Ascending aorta (tissue), 2 donors: Measurements from ENCODE around the gene EPN2. TPM values are rescaled to one million over a fixed set of nuclear protein-coding genes. Genes with fewer than 3 reads are reported as not detected.

ENCODE experiments used
- DNase-seq, 2 donors: peaks; one replicate each; pipeline ENCODE4 v3.0.0-alpha.2; 2019; ENCODE audit warnings: low spot score in 2 of 2
- H3K27ac ChIP-seq, 2 donors: fragments of 200-600 bp; sonication (generic); one replicate each; pipeline ENCODE4 v1.5.1; 2016 to 2017; ENCODE audit warnings: mild to moderate bottlenecking in 1 of 2
- H3K27me3 ChIP-seq: fragments of 200-600 bp; sonication (generic); one replicate; pipeline ENCODE4 v1.5.1; 2017
- H3K36me3 ChIP-seq, 2 donors: fragments of 200-600 bp; sonication (generic); one replicate each; pipeline ENCODE4 v1.5.1; 2016
- H3K4me1 ChIP-seq, 2 donors: fragments of 200-600 bp; sonication (generic); one replicate each; pipeline ENCODE4 v1.5.1; 2016 to 2017; ENCODE audit warnings: mild to moderate bottlenecking in 1 of 2
- H3K4me3 ChIP-seq, 2 donors: fragments of 200-600 bp; sonication (generic); one replicate each; pipeline ENCODE4 v1.5.1; 2016 to 2017; ENCODE audit warnings: mild to moderate bottlenecking in 1 of 2
- H3K9me3 ChIP-seq, 2 donors: fragments of 200-600 bp; sonication (generic); one replicate each; pipeline ENCODE4 v1.5.1; 2016
- intact Hi-C: fragments of 100-400 bp; cut with DNase I; formaldehyde crosslinking; loops from one replicate; pipeline ENCODE4 v1.15.1; 2023
- total RNA-seq: library from RNA; depleted of rRNA; stranded (reverse); fragments of >200 nt; gene quantifications from one replicate; pipeline ENCODE4 v1.1.0, GENCODE V29; 2016
- TF ChIP-seq, protein P1 (sequence below), 3 experiments: fragments of 200-600 bp in 2 of 3; fragments of 450-650 bp in 1 of 3; sonication (generic) in 2 of 3; IDR thresholded peaks; one replicate each; pipeline ENCODE4 v1.5.1; 2016 to 2019; ENCODE audit warnings: antibody characterized with exemption in 3 of 3, mild to moderate bottlenecking in 1 of 3, moderate library complexity in 1 of 3

The EPN2 gene
- total RNA-seq, 1 donor from 2014 or later = 51.0 TPM

DNA sequence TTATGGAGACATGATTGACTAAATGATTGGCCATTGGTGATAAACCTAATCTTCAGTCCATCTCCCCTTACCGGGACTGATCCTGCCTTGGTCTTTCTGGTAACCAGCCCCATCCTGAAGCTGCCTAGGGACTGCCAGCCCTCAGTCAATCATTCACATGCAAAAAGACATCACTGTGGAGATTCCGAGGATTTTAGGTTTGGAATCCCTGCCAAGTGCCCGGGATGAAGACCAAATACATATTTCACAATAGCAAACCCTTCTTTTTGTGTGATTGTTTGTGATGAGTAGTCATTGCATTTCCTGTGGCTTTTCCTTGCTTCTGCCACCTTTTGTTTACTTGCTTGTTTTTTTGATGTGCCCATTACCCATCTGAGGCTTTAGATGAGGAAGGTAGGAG lies 44.0 kb downstream of the EPN2 start:
- Histone ChIP-seq H3K27ac (no peak overlapping the region), H3K36me3 (peaks cover 4 to 12% of the 10 kb centered on the region in 2 donors), H3K9me3 (no peaks in the 10 kb centered on the region), H3K4me1 (peaks cover 0 to 2% of the 10 kb centered on the region in 2 donors), H3K27me3 (no peaks in the 10 kb centered on the region), H3K4me3 (no peak overlapping the region)
- TF ChIP-seq, protein P1, sequence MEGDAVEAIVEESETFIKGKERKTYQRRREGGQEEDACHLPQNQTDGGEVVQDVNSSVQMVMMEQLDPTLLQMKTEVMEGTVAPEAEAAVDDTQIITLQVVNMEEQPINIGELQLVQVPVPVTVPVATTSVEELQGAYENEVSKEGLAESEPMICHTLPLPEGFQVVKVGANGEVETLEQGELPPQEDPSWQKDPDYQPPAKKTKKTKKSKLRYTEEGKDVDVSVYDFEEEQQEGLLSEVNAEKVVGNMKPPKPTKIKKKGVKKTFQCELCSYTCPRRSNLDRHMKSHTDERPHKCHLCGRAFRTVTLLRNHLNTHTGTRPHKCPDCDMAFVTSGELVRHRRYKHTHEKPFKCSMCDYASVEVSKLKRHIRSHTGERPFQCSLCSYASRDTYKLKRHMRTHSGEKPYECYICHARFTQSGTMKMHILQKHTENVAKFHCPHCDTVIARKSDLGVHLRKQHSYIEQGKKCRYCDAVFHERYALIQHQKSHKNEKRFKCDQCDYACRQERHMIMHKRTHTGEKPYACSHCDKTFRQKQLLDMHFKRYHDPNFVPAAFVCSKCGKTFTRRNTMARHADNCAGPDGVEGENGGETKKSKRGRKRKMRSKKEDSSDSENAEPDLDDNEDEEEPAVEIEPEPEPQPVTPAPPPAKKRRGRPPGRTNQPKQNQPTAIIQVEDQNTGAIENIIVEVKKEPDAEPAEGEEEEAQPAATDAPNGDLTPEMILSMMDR (IDR thresholded peaks at IDR 0.05) = no peak
- DNase-seq = no peak
- intact Hi-C loops = no loop called here

DNA sequence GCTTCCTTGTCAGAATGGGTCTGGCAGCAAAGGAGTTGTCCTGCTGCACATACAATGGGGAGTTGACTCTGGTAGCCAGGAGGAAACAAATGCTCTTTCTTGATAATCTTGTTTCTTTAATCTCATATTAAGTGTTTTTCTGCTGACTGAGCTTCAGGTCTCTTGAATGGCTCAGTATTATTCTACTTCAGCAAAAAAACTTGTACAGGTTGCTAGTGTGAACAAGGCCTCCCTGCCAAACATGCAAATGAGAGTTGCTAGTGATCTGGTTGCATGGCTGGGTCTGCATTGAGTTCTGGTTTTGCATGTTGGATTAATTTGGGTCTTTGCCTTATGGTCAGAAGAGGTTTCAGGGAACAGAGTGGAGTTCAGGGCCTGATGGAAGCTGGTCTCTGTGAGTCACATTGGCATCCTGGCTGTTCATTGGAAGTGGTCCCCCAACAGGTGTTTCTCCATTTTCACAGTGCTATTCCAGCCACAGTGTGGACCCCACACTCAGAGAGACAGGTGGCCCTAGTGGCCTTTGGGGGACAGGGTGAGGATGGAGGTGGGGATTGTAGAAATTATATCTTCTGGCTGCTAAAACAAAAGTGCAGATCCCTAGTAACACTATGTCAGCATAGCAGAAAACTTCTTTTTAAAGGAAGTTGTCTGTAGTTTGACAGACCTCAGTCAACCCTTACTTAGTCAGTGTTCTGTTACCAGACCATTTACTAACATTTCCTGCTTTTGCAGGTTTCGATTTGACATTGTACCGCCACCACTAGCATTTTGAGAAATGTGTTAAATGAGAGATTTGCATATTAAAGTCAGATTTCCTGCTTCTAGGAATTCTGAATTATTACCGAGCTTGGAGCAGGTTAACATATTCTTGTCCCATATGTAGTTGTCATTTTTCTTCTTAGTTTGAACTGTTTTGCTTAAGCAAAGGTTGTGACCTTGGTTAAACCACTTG lies 47.1 kb downstream of the EPN2 start:
- no peak overlapping the region for H3K4me3 ChIP-seq
- intact Hi-C loops = no loop called here
- no peaks in the 10 kb centered on the region for H3K9me3 ChIP-seq
- no peak for DNase-seq
- no peak overlapping the region for H3K27ac ChIP-seq
- TF ChIP-seq, protein P1 (IDR thresholded peaks at IDR 0.05) = no peak
- peaks cover 3 to 14% of the 10 kb centered on the region in 2 donors for H3K4me1 ChIP-seq
- H3K27me3 ChIP-seq = no peaks in the 10 kb centered on the region
- H3K36me3 ChIP-seq = peaks cover 4 to 12% of the 10 kb centered on the region in 2 donors

DNA sequence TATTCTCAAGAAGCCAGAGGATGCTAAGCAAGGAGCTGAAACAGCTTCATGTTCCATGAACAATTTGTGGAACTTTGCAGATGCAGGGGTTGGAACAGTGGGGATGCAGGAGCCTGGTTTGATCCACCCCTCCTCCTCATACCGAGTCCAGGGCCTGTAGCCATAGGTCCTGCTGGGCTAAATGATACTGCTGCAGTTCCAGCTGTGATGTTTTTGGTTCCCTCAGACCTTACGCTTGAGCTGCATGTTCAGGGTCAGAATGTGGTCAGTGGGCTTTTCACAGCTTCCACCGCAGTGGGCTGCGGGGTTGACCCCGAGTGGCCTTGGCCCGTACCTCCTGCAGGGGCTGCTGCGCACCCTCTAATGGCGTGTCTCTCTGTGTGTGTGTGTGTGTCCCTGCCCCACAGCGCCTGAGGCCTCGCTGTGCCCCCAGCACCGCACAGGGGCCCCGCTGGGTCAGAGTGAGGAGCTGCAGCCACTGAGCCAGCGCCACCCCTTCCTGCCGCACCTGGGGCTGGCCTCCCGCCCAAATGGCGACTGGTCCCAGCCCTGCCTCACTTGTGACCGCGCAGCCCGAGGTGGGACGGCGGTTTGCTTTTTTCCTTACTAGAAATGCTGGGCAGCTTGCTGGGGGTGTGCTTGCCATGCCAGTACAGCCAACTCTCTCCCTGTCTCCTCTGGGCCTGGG lies 48.2 kb downstream of the EPN2 start:
- TF ChIP-seq, protein P1 (IDR thresholded peaks at IDR 0.05) = no peak
- H3K27me3 ChIP-seq = no peaks in the 10 kb centered on the region
- H3K4me1 ChIP-seq = peaks cover 3 to 18% of the 10 kb centered on the region in 2 donors
- peak overlapping the region; percentile 29 to 37 for H3K27ac ChIP-seq
- intact Hi-C loops = no loop called here
- H3K9me3 ChIP-seq = no peaks in the 10 kb centered on the region
- no peak overlapping the region for H3K4me3 ChIP-seq
- peaks cover 4 to 12% of the 10 kb centered on the region in 2 donors for H3K36me3 ChIP-seq
- DNase-seq = no peak

DNA sequence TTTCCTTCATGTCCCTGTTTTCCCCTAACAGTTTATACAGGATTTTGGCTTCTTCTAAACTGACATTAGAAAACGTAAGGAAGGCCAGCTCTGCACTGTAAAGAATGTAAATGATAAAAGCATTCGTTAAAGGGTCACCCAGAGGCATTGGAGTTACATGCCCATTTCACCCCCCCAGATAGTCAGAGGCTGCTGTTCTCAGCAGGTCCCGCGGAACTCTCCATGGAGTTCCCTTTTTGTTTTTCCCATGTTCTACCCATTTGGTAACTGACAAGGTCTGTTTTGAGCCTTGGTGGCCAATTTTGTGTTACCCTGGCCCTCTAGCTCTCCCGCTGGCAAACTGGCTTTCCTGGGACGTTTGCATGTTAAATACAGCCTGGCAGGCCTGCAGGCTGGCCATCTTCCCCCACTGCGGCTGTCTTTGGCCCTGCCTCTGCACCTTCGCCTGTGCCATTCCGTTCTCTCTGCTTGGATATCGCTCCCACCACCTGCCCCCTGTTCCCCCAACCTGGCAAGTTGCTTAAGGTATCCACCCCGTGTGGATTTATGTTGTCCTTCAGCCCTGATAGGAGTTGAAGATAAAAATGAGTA lies 49.7 kb downstream of the EPN2 start:
- Histone ChIP-seq H3K4me1 (peaks cover 3 to 22% of the 10 kb centered on the region in 2 donors), H3K36me3 (peaks cover 4 to 12% of the 10 kb centered on the region in 2 donors), H3K27ac (peak overlapping the region; percentile 37 to 60), H3K9me3 (no peaks in the 10 kb centered on the region), H3K4me3 (peak overlapping the region in 1 of 2 donors; percentile 5), H3K27me3 (no peaks in the 10 kb centered on the region)
- DNase-seq = no peak
- intact Hi-C loops = no loop called here
- TF ChIP-seq, protein P1 (IDR thresholded peaks at IDR 0.05) = no peak

DNA sequence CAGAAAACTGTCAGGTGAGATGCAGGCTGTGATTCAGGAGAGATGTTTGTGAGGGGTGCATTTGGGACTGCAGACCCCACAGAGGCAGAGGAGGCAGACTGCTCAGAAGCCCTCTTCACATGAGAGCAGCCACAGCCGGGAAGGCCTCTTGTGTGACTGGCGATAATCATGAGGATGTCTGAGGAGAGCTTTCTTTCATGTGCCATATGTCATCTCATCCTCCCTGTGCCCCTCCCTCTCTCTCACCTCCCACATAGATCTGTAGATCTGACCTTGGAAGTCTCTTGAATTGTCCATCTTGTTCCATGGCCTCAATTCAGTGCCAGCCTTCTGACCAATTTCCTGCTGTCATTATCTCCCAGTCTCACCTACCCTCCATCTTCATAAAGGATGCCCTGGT lies 50.5 kb downstream of the EPN2 start:
- Histone ChIP-seq H3K27me3 (no peaks in the 10 kb centered on the region), H3K27ac (peak overlapping the region; percentile 37 to 60), H3K9me3 (no peaks in the 10 kb centered on the region), H3K36me3 (peaks cover 4 to 8% of the 10 kb centered on the region in 2 donors), H3K4me3 (no peak overlapping the region), H3K4me1 (peaks cover 3 to 22% of the 10 kb centered on the region in 2 donors)
- intact Hi-C loops = no loop called here
- TF ChIP-seq, protein P1 (IDR thresholded peaks at IDR 0.05) = no peak
- no peak for DNase-seq
